Esophagus squamous epithelium (tissue), 4 donors: ENCODE measurements around the gene EVC2.

Experiments used
- CTCF ChIP-seq, 6 experiments: fragments of 450-650 bp in 4 of 6; fragments of 200-600 bp in 2 of 6; sonication (generic) in 2 of 6; IDR thresholded peaks; one replicate each; pipeline ENCODE4 v1.5.1; 2016 to 2019; ENCODE audit warnings: antibody characterized with exemption in 6 of 6, mild to moderate bottlenecking in 4 of 6, moderate library complexity in 4 of 6
- POLR2A ChIP-seq, 4 donors: fragments of 450-650 bp; IDR thresholded peaks; one replicate each; pipeline ENCODE4 v1.6.1; 2017; ENCODE audit warnings: antibody characterized with exemption in 4 of 4, mild to moderate bottlenecking in 4 of 4, moderate library complexity in 3 of 4

GRCh38 chr4:5631352-5632065 lies 76.8 kb downstream of the EVC2 start:
- TF ChIP-seq CTCF (IDR thresholded peaks at IDR 0.05): no peak
- TF ChIP-seq POLR2A (IDR thresholded peaks at IDR 0.05): no peak
